C4-2B (cell line): ENCODE measurements around the gene TCERG1L.
"Not testable (repeated sequence)": the region's sequence is repeated elsewhere in the genome, so short reads cannot be mapped to it uniquely, and the experiment has no call there.

Source experiments
- ZFX ChIP-seq: fragments of 450-650 bp; IDR thresholded peaks from 2 replicates; pipeline ENCODE4 v1.6.1; 2017
- TF ChIP-seq, protein P1 (sequence below): fragments of 450-650 bp; conservative IDR thresholded peaks from 2 replicates; pipeline ENCODE4 v1.5.1; 2017; ENCODE audit warnings: mild to moderate bottlenecking

DNA sequence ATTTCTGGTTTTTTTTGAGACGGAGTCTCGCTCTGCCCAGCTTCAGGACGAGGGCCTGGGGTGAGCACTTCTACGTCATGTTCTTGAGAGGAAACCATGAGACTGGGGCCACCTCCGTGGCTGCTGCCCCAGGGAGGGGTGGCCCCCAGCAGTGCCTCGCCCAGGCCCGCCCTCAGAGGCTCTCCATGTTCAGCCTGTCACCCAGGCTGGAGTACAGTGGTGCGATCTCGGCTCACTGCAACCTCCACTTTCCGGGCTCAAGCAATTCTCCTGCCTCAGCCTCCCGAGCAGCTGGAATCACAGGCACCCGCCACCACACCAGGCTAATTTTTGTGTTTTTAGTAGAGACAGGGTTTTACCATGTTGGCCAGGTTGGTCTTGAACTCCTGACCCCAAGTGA is 175.2 kb downstream of the TCERG1L start:
- TF ChIP-seq, protein P1, sequence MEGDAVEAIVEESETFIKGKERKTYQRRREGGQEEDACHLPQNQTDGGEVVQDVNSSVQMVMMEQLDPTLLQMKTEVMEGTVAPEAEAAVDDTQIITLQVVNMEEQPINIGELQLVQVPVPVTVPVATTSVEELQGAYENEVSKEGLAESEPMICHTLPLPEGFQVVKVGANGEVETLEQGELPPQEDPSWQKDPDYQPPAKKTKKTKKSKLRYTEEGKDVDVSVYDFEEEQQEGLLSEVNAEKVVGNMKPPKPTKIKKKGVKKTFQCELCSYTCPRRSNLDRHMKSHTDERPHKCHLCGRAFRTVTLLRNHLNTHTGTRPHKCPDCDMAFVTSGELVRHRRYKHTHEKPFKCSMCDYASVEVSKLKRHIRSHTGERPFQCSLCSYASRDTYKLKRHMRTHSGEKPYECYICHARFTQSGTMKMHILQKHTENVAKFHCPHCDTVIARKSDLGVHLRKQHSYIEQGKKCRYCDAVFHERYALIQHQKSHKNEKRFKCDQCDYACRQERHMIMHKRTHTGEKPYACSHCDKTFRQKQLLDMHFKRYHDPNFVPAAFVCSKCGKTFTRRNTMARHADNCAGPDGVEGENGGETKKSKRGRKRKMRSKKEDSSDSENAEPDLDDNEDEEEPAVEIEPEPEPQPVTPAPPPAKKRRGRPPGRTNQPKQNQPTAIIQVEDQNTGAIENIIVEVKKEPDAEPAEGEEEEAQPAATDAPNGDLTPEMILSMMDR, result not testable (repeated sequence)
- not testable (repeated sequence) for TF ChIP-seq ZFX
